Breast epithelium (tissue), 4 donors: ENCODE results near the gene AKAP14. TPM values are rescaled to one million over a fixed set of nuclear protein-coding genes. Genes with fewer than 3 reads are reported as not detected.
A peak's percentile ranks its signal among the peaks of the same experiment; 100 is the strongest.

ENCODE experiments used
- DNase-seq, 2 donors: peaks; one replicate each; pipeline ENCODE4 v3.0.0-alpha.2; 2019; ENCODE audit warnings: low spot score in 2 of 2
- H3K27ac ChIP-seq, 2 donors: fragments of 200-600 bp; sonication (generic) in 1 of 2; one replicate each; pipeline ENCODE4 v1.5.1; 2016 to 2019; ENCODE audit warnings: mild to moderate bottlenecking in 1 of 2
- H3K27me3 ChIP-seq, 2 donors: fragments of 200-600 bp; sonication (generic) in 1 of 2; one replicate each; pipeline versions ENCODE4 v1.5.1 to v1.6.0; 2017 to 2019; ENCODE audit warnings: control low read depth in 1 of 2, mild to moderate bottlenecking in 1 of 2
- H3K36me3 ChIP-seq: fragments of 200-600 bp; one replicate; pipeline ENCODE4 v1.5.1; 2019
- H3K4me1 ChIP-seq, 2 donors: fragments of 200-600 bp; sonication (generic); one replicate each; pipeline ENCODE4 v1.5.1; 2016 to 2019; ENCODE audit warnings: control low read depth in 1 of 2
- H3K4me3 ChIP-seq, 3 donors: fragments of 200-600 bp; sonication (generic); 1 replicate in 2 of 3; 2 replicates in 1 of 3; pipeline ENCODE4 v1.5.1; 2016 to 2019; ENCODE audit warnings: mild to moderate bottlenecking in 3 of 3, moderate library complexity in 2 of 3
- H3K9me3 ChIP-seq, 2 donors: fragments of 200-600 bp; sonication (generic) in 1 of 2; one replicate each; pipeline ENCODE4 v1.5.1; 2016 to 2019; ENCODE audit warnings: control low read depth in 1 of 2
- POLR2A ChIP-seq: fragments of 450-650 bp; IDR thresholded peaks from one replicate; pipeline ENCODE4 v1.6.1; 2016; ENCODE audit warnings: antibody characterized with exemption, mild to moderate bottlenecking, moderate library complexity
- POLR2AphosphoS5 ChIP-seq, 3 donors: sonication (generic); formaldehyde crosslinking; IDR thresholded peaks; one replicate each; pipeline ENCODE4 v1.6.1; 2017; ENCODE audit warnings: antibody characterized with exemption in 3 of 3
- intact Hi-C: fragments of 100-400 bp; cut with DNase I; formaldehyde crosslinking; loops from one replicate; pipeline ENCODE4 v1.15.1; 2023; ENCODE audit warnings: low total_unique reads
- total RNA-seq, 3 donors: library from RNA; depleted of rRNA; stranded (reverse); fragments of >200 nt; gene quantifications; one replicate each; pipeline ENCODE4 v1.1.0, GENCODE V29; 2016
- TF ChIP-seq, protein P1 (sequence below), 3 donors: fragments of 450-650 bp; IDR thresholded peaks; one replicate each; pipeline ENCODE4 v1.5.1; 2016 to 2017; ENCODE audit warnings: antibody characterized with exemption in 3 of 3, mild to moderate bottlenecking in 3 of 3, moderate library complexity in 3 of 3

The AKAP14 gene
- total RNA-seq, 3 donors from 2014 or later, result not detected

DNA sequence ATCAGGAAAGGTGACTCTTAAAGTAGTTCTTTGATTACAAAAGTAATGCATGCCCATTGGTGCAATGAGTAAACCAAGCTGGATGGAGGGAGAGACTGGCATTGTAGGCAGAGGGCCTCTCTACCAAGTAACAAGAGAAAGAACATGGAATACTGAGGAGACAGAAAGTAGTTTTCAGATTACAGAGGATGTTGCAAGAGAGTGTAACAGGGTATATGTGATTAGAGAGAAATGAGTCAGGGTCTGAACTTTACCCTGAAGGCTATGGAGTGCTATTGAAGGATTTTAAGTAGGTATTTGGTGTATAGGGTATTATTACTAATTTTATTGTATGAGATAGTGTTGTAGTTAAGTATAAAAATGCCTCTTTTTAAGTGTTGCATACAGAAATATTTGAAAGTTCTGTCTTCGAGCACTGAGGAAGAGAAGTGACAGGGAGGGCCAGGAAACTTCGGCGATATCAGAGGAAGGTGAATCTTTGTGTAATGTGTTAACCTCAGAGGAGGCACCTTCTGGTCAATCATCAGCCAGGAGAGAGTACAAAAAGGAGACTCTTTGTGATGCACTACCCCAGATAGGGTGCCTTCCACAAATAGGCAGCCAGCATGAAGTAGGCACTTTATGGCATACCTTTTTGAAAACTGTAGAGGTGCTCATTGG, 39.7 kb downstream of the AKAP14 start:
- DNase-seq, result no peak
- intact Hi-C loops, result no loop called here
- Histone ChIP-seq H3K4me1 (no peaks in the 10 kb centered on the region), H3K27ac (no peak overlapping the region), H3K4me3 (no peak overlapping the region), H3K27me3 (no peaks in the 10 kb centered on the region), H3K9me3 (no peaks in the 10 kb centered on the region), H3K36me3 (no peaks in the 10 kb centered on the region)
- no peak for TF ChIP-seq POLR2A
- no peak for TF ChIP-seq POLR2AphosphoS5 (IDR thresholded peaks at IDR 0.05)
- TF ChIP-seq, protein P1, sequence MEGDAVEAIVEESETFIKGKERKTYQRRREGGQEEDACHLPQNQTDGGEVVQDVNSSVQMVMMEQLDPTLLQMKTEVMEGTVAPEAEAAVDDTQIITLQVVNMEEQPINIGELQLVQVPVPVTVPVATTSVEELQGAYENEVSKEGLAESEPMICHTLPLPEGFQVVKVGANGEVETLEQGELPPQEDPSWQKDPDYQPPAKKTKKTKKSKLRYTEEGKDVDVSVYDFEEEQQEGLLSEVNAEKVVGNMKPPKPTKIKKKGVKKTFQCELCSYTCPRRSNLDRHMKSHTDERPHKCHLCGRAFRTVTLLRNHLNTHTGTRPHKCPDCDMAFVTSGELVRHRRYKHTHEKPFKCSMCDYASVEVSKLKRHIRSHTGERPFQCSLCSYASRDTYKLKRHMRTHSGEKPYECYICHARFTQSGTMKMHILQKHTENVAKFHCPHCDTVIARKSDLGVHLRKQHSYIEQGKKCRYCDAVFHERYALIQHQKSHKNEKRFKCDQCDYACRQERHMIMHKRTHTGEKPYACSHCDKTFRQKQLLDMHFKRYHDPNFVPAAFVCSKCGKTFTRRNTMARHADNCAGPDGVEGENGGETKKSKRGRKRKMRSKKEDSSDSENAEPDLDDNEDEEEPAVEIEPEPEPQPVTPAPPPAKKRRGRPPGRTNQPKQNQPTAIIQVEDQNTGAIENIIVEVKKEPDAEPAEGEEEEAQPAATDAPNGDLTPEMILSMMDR (IDR thresholded peaks at IDR 0.05), result no peak

GRCh38 chrX:119941336-119941735, 45.6 kb downstream of the AKAP14 start:
- no peaks in the 10 kb centered on the region for H3K9me3 ChIP-seq
- no peaks in the 10 kb centered on the region for H3K36me3 ChIP-seq
- intact Hi-C loops, result no loop called here
- no peak overlapping the region for H3K27ac ChIP-seq
- TF ChIP-seq, protein P1 (IDR thresholded peaks at IDR 0.05), result no peak
- TF ChIP-seq POLR2AphosphoS5 (IDR thresholded peaks at IDR 0.05) (no peak), POLR2A (no peak)
- no peaks in the 10 kb centered on the region for H3K27me3 ChIP-seq
- H3K4me1 ChIP-seq, result no peaks in the 10 kb centered on the region
- no peak for DNase-seq
- H3K4me3 ChIP-seq, result peak overlapping the region in 1 of 3 donors; percentile 22

DNA sequence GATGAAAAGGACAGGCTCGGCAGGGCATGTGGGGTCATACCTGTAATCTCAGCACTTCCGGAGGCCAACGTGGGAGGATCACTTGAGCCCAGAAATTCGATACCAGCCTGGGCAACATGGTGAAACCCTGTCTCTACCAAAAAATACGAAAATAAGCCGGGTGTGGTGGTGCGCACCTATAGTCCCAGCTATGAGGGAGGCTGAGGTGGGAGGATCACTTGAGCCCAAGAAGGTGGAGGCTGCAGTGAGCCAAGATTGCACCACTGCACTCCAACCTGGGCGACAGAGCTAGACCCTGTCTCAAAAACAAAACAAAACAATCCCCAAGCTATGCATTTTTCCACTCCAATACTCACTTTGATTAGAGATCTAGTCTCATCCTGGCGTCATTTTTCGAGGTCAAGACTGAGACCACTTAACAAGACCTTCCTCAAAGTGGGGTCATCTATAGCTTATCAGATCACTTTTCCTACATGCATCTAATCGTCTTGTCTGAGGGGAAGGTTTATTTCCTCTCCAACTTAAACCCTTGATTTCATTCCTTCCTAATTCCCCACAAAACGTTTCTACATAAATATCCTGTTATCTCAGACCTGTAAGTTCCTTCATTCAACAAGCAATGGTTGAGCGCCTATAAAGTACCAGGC, 46.6 kb downstream of the AKAP14 start:
- intact Hi-C loops, result no loop called here
- no peaks in the 10 kb centered on the region for H3K27me3 ChIP-seq
- no peak for DNase-seq
- no peaks in the 10 kb centered on the region for H3K9me3 ChIP-seq
- H3K36me3 ChIP-seq, result no peaks in the 10 kb centered on the region
- TF ChIP-seq, protein P1 (IDR thresholded peaks at IDR 0.05), result no peak
- TF ChIP-seq POLR2AphosphoS5 (IDR thresholded peaks at IDR 0.05) (no peak), POLR2A (no peak)
- H3K27ac ChIP-seq, result peak overlapping the region; percentile 90 to 92
- peak overlapping the region; percentile 63 to 70 (median 70) for H3K4me3 ChIP-seq
- no peaks in the 10 kb centered on the region for H3K4me1 ChIP-seq

- peaks cover 0 to 1% of the 10 kb centered on the region in 2 donors for H3K27me3 ChIP-seq
- H3K4me1 ChIP-seq, result no peaks in the 10 kb centered on the region
- no peaks in the 10 kb centered on the region for H3K9me3 ChIP-seq
- peak overlapping the region; percentile 90 to 92 for H3K27ac ChIP-seq
- H3K36me3 ChIP-seq, result no peaks in the 10 kb centered on the region
- TF ChIP-seq POLR2AphosphoS5 (IDR thresholded peaks at IDR 0.05) (no peak), POLR2A (no peak)
- TF ChIP-seq, protein P1 (IDR thresholded peaks at IDR 0.05), result no peak
- intact Hi-C loops, result no loop called here
- H3K4me3 ChIP-seq, result peak overlapping the region; percentile 63 to 70 (median 70)
- DNase-seq, result no peak
Observed at GRCh38 chrX:119942831-119943184, 47.1 kb downstream of the AKAP14 start.
